HEK293T (cell line): ENCODE data around the gene APOL2.

Source experiments
- ARNT ChIP-seq: fragments of 450-650 bp; IDR thresholded peaks from 2 replicates; pipeline ENCODE4 v1.6.1; 2017; ENCODE audit warnings: mild to moderate bottlenecking
- CTBP1 ChIP-seq: fragments of 450-650 bp; IDR thresholded peaks from 2 replicates; pipeline ENCODE4 v1.6.1; 2016; ENCODE audit warnings: borderline replicate concordance
- FOXA1 ChIP-seq: fragments of 450-650 bp; IDR thresholded peaks from 2 replicates; pipeline ENCODE4 v1.6.1; 2016; ENCODE audit warnings: mild to moderate bottlenecking
- SP1 ChIP-seq: fragments of 450-650 bp; IDR thresholded peaks from 2 replicates; pipeline ENCODE4 v1.6.1; 2017
- ZNF384 ChIP-seq: fragments of 450-650 bp; IDR thresholded peaks from 2 replicates; pipeline ENCODE4 v1.6.1; 2016
- TF ChIP-seq, protein P1 (sequence below): fragments of 450-650 bp; IDR thresholded peaks from 2 replicates; pipeline ENCODE4 v1.6.1; 2016

DNA sequence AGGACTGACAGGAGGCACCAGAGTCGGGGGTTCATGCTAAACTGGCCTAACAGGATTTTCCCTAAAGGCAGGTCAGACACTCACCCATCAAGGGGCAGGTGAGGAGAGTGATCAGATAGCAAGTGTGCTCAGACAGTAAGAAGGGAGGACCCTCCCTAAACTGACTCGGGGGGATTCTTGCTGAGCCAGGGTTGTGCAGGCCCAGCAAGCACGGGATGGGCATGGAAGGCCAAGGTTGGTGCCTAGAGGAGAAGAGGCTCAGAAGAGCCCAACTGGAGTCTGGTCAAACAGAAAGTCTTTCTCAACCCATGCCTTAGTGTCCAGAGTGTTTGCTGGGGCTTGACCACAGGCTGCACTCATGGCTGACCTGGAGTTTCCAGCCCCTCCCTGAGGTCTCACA lies 7.4 kb upstream of the APOL2 start:
- TF ChIP-seq ZNF384, result no peak
- TF ChIP-seq FOXA1, result no peak
- TF ChIP-seq, protein P1, sequence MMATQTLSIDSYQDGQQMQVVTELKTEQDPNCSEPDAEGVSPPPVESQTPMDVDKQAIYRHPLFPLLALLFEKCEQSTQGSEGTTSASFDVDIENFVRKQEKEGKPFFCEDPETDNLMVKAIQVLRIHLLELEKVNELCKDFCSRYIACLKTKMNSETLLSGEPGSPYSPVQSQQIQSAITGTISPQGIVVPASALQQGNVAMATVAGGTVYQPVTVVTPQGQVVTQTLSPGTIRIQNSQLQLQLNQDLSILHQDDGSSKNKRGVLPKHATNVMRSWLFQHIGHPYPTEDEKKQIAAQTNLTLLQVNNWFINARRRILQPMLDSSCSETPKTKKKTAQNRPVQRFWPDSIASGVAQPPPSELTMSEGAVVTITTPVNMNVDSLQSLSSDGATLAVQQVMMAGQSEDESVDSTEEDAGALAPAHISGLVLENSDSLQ, result no peak
- TF ChIP-seq ARNT, result no peak
- no peak for TF ChIP-seq SP1
- no peak for TF ChIP-seq CTBP1
